Thoracic aorta (tissue), 2 donors: ENCODE results near the gene HBM. TPM values are rescaled to one million over a fixed set of nuclear protein-coding genes. Genes with fewer than 3 reads are reported as not detected.
"Not testable (repeated sequence)": the region's sequence is repeated elsewhere in the genome, so short reads cannot be mapped to it uniquely, and the experiment has no call there.

Experiments
- ATAC-seq: fragments of 150-250 bp; one replicate; pipeline ENCODE4 v1.8.0; 2017; ENCODE audit warnings: low read depth; ENCODE audit not compliant: insufficient number of reproducible peaks, low FRiP score
- DNase-seq: peaks from one replicate; pipeline ENCODE4 v3.0.0-alpha.2; 2020; ENCODE audit warnings: low spot score
- H3K27ac ChIP-seq, 2 donors: fragments of 200-600 bp; sonication (generic); 1 replicate in 1 of 2; 2 replicates in 1 of 2; pipeline ENCODE4 v1.5.1; 2016; ENCODE audit warnings: mild to moderate bottlenecking in 2 of 2, moderate library complexity in 2 of 2
- H3K27me3 ChIP-seq: fragments of 200-600 bp; sonication (generic); replicated peaks from 2 replicates; pipeline ENCODE4 v1.6.0; 2016; ENCODE audit warnings: mild to moderate bottlenecking; ENCODE audit not compliant: insufficient read depth
- H3K36me3 ChIP-seq: fragments of 200-600 bp; sonication (generic); one replicate; pipeline ENCODE4 v1.5.1; 2016
- H3K4me1 ChIP-seq, 2 donors: fragments of 200-600 bp; sonication (generic); 1 replicate in 1 of 2; 2 replicates in 1 of 2; pipeline versions ENCODE4 v1.5.1 to v1.6.0; 2016; ENCODE audit warnings: low read depth in 2 of 2, mild to moderate bottlenecking in 1 of 2; ENCODE audit not compliant: control insufficient read depth in 1 of 2
- H3K4me3 ChIP-seq: fragments of 200-600 bp; sonication (generic); 2 replicates; pipeline ENCODE4 v1.5.1; 2016; ENCODE audit warnings: mild to moderate bottlenecking
- H3K9me3 ChIP-seq: fragments of 200-600 bp; sonication (generic); 2 replicates; pipeline ENCODE4 v1.5.1; 2016
- CTCF ChIP-seq: fragments of 200-600 bp; sonication (generic); IDR thresholded peaks from one replicate; pipeline ENCODE4 v1.5.1; 2019; ENCODE audit warnings: antibody characterized with exemption
- total RNA-seq, 2 donors: library from RNA; depleted of rRNA; stranded (reverse); fragments of >200 nt; gene quantifications; one replicate each; pipeline versions ENCODE4 v1.1.0 to v1.2.3, GENCODE V29; 2016

Gene HBM
- total RNA-seq, 2 donors from 2014 or later: not detected

- no peaks in the 10 kb centered on the region for H3K9me3 ChIP-seq
- ATAC-seq (no peak), DNase-seq (no peak)
- no peak for TF ChIP-seq CTCF
- H3K27ac ChIP-seq: no peak overlapping the region
- H3K27me3 ChIP-seq: peaks cover 4% of the 10 kb centered on the region
- no peaks in the 10 kb centered on the region for H3K36me3 ChIP-seq
- peak overlapping the region; percentile 70 for H3K4me3 ChIP-seq
- H3K4me1 ChIP-seq: peaks cover 3 to 7% of the 10 kb centered on the region in 2 donors
These were observed 11.4 kb upstream of the HBM start for GRCh38 chr16:154217-155030.

- H3K4me3 ChIP-seq: peak overlapping the region; percentile 70
- no peak for TF ChIP-seq CTCF
- H3K4me1 ChIP-seq: peaks cover 3 to 7% of the 10 kb centered on the region in 2 donors
- no peaks in the 10 kb centered on the region for H3K36me3 ChIP-seq
- no peaks in the 10 kb centered on the region for H3K9me3 ChIP-seq
- no peak overlapping the region for H3K27ac ChIP-seq
- no peak for DNase-seq
- ATAC-seq: no peak
- H3K27me3 ChIP-seq: peaks cover 4% of the 10 kb centered on the region
These were observed 10.8 kb upstream of the HBM start for GRCh38 chr16:155031-155398.

- H3K27me3 ChIP-seq: peaks cover 4% of the 10 kb centered on the region
- no peak overlapping the region for H3K4me3 ChIP-seq
- H3K27ac ChIP-seq: no peak overlapping the region
- peaks cover 2 to 6% of the 10 kb centered on the region in 2 donors for H3K4me1 ChIP-seq
- no peaks in the 10 kb centered on the region for H3K36me3 ChIP-seq
- H3K9me3 ChIP-seq: no peaks in the 10 kb centered on the region
- DNase-seq (no peak), ATAC-seq (no peak)
- TF ChIP-seq CTCF: no peak
These were observed 6.5 kb upstream of the HBM start for GRCh38 chr16:159136-159849.

GRCh38 chr16:160242-160641 is 5.5 kb upstream of the HBM start:
- not testable (repeated sequence) for H3K4me1 ChIP-seq

GRCh38 chr16:160691-161190 is 5.0 kb upstream of the HBM start:
- no peaks in the 10 kb centered on the region for H3K36me3 ChIP-seq
- DNase-seq: no peak
- H3K27me3 ChIP-seq: peaks cover 12% of the 10 kb centered on the region
- ATAC-seq: no peak
- TF ChIP-seq CTCF: no peak
- no peak overlapping the region for H3K4me3 ChIP-seq
- no peaks in the 10 kb centered on the region for H3K9me3 ChIP-seq
- H3K4me1 ChIP-seq: peaks cover 8 to 9% of the 10 kb centered on the region in 2 donors
- no peak overlapping the region for H3K27ac ChIP-seq

More at GRCh38 chr16:160242-160641, 5.5 kb upstream of the HBM start:
- not testable (repeated sequence) for H3K27ac ChIP-seq, H3K9me3 ChIP-seq, ATAC-seq, H3K4me3 ChIP-seq, H3K36me3 ChIP-seq, H3K27me3 ChIP-seq, DNase-seq
